ENCODE measurements around the gene EPHA8.

The EPHA8 gene

GRCh38 chr1:22651941-22652856 is 88.9 kb downstream of the EPHA8 start:
- DNase-seq, result peak; percentile 42 to 63 (median 53)

- peak; percentile 55 to 78 (median 76) for DNase-seq
These were observed 89.6 kb downstream of the EPHA8 start, which contains the start of gene C1QB for GRCh38 chr1:22652881-22653316. C1QB (plus strand) TSS chr1:22653236; CDS start chr1:22659463, 6,227 bp downstream.
